ENCODE results near the gene PCSK4.

PCSK4 gene

GRCh38 chr19:1486720-1487575 is 3.2 kb downstream of the PCSK4 start:
- DNase-seq (ENCODE audit: extremely low spot score): no peak
- POLR2A ChIA-PET: no interaction called here
- CTCF ChIA-PET: no interaction called here
- TF ChIP-seq ELF4 (IDR thresholded peaks at IDR 0.05) (no peak), HDGF (IDR thresholded peaks at IDR 0.05; ENCODE audit: borderline replicate concordance) (no peak), LEF1 (IDR thresholded peaks at IDR 0.05; ENCODE audit: borderline replicate concordance) (no peak), ZNF384 (IDR thresholded peaks at IDR 0.05) (no peak), FOXM1 (IDR thresholded peaks at IDR 0.05; ENCODE audit: borderline replicate concordance) (no peak), NFRKB (IDR thresholded peaks at IDR 0.05) (no peak), FOXA1 (IDR thresholded peaks at IDR 0.05) (no peak), L3MBTL2 (conservative IDR thresholded peaks at IDR 0.05) (no peak), FOXK2 (IDR thresholded peaks at IDR 0.05) (no peak)

- POLR2A ChIA-PET: no interaction called here
- CTCF ChIA-PET: no interaction called here
- no peak for DNase-seq (ENCODE audit: extremely low spot score)
- no peak for TF ChIP-seq SP1 (IDR thresholded peaks at IDR 0.05)
- no peak for TF ChIP-seq L3MBTL2 (conservative IDR thresholded peaks at IDR 0.05)
- TF ChIP-seq SUZ12 (IDR thresholded peaks at IDR 0.05): no peak
- no peak for TF ChIP-seq ARNT (IDR thresholded peaks at IDR 0.05)
- TF ChIP-seq BHLHE40 (IDR thresholded peaks at IDR 0.05; ENCODE audit: borderline replicate concordance): no peak
- TF ChIP-seq TARDBP (IDR thresholded peaks at IDR 0.05): no peak
- TF ChIP-seq CTBP1 (IDR thresholded peaks at IDR 0.05; ENCODE audit: borderline replicate concordance): no peak
- TF ChIP-seq ZNF384 (IDR thresholded peaks at IDR 0.05): no peak
- no peak for TF ChIP-seq FOXM1 (IDR thresholded peaks at IDR 0.05; ENCODE audit: borderline replicate concordance)
- TF ChIP-seq HDGF (IDR thresholded peaks at IDR 0.05; ENCODE audit: borderline replicate concordance): no peak
- no peak for TF ChIP-seq ELF4 (IDR thresholded peaks at IDR 0.05)
- no peak for TF ChIP-seq FOXK2 (IDR thresholded peaks at IDR 0.05)
- TF ChIP-seq FOXA1 (IDR thresholded peaks at IDR 0.05): no peak
- TF ChIP-seq LEF1 (IDR thresholded peaks at IDR 0.05; ENCODE audit: borderline replicate concordance): no peak
- no peak for TF ChIP-seq PKNOX1 (IDR thresholded peaks at IDR 0.05)
Measured at GRCh38 chr19:1483979-1484428, 6.1 kb downstream of the PCSK4 start.

GRCh38 chr19:1483131-1483978 is 6.8 kb downstream of the PCSK4 start:
- no peak for TF ChIP-seq BHLHE40 (IDR thresholded peaks at IDR 0.05; ENCODE audit: borderline replicate concordance)
- no peak for TF ChIP-seq FOXM1 (IDR thresholded peaks at IDR 0.05; ENCODE audit: borderline replicate concordance)
- no peak for TF ChIP-seq ARNT (IDR thresholded peaks at IDR 0.05)
- no peak for TF ChIP-seq NFRKB (IDR thresholded peaks at IDR 0.05)
- TF ChIP-seq CTBP1 (IDR thresholded peaks at IDR 0.05; ENCODE audit: borderline replicate concordance): no peak
- TF ChIP-seq ELF4 (IDR thresholded peaks at IDR 0.05): no peak
- no peak for TF ChIP-seq FOXA1 (IDR thresholded peaks at IDR 0.05)
- no peak for TF ChIP-seq HDGF (IDR thresholded peaks at IDR 0.05; ENCODE audit: borderline replicate concordance)
- TF ChIP-seq FOXK2 (IDR thresholded peaks at IDR 0.05): no peak
- TF ChIP-seq L3MBTL2 (conservative IDR thresholded peaks at IDR 0.05): no peak
- TF ChIP-seq SP1 (IDR thresholded peaks at IDR 0.05): no peak
- no peak for TF ChIP-seq PKNOX1 (IDR thresholded peaks at IDR 0.05)
- TF ChIP-seq TARDBP (IDR thresholded peaks at IDR 0.05): no peak
- CTCF ChIA-PET: no interaction called here
- no peak for DNase-seq (ENCODE audit: extremely low spot score)
- POLR2A ChIA-PET: no interaction called here

- POLR2A ChIA-PET: interaction anchor here (1.2 kb wide), 1 partner anchor 8 kb away, joined by 3 read pairs; the partner anchor contains the start of gene REEP6
- CTCF ChIA-PET: no interaction called here
- TF ChIP-seq FOXK2 (IDR thresholded peaks at IDR 0.05) (no peak), BHLHE40 (IDR thresholded peaks at IDR 0.05; ENCODE audit: borderline replicate concordance) (no peak), LEF1 (IDR thresholded peaks at IDR 0.05; ENCODE audit: borderline replicate concordance) (no peak), ARNT (IDR thresholded peaks at IDR 0.05) (no peak), L3MBTL2 (conservative IDR thresholded peaks at IDR 0.05) (no peak), ELF4 (IDR thresholded peaks at IDR 0.05) (no peak), CTBP1 (IDR thresholded peaks at IDR 0.05; ENCODE audit: borderline replicate concordance) (no peak)
- DNase-seq (ENCODE audit: extremely low spot score): no peak
Measured at GRCh38 chr19:1482361-1483130, 7.6 kb downstream of the PCSK4 start.

GRCh38 chr19:1481893-1482360 is 8.2 kb downstream of the PCSK4 start:
- CTCF ChIA-PET: no interaction called here
- POLR2A ChIA-PET: interaction anchor here (1.2 kb wide), 1 partner anchor 9 kb away, joined by 3 read pairs; the partner anchor contains the start of gene REEP6
- TF ChIP-seq L3MBTL2 (conservative IDR thresholded peaks at IDR 0.05) (no peak), ELF4 (IDR thresholded peaks at IDR 0.05) (no peak), SP1 (IDR thresholded peaks at IDR 0.05) (no peak), HDGF (IDR thresholded peaks at IDR 0.05; ENCODE audit: borderline replicate concordance) (no peak), ARNT (IDR thresholded peaks at IDR 0.05) (no peak), CTBP1 (IDR thresholded peaks at IDR 0.05; ENCODE audit: borderline replicate concordance) (no peak), SUZ12 (IDR thresholded peaks at IDR 0.05) (no peak), BHLHE40 (IDR thresholded peaks at IDR 0.05; ENCODE audit: borderline replicate concordance) (no peak), FOXM1 (IDR thresholded peaks at IDR 0.05; ENCODE audit: borderline replicate concordance) (no peak), FOXA1 (IDR thresholded peaks at IDR 0.05) (no peak)
- no peak for DNase-seq (ENCODE audit: extremely low spot score)
